ENCODE measurements around the gene C21orf58.

Gene C21orf58

DNA sequence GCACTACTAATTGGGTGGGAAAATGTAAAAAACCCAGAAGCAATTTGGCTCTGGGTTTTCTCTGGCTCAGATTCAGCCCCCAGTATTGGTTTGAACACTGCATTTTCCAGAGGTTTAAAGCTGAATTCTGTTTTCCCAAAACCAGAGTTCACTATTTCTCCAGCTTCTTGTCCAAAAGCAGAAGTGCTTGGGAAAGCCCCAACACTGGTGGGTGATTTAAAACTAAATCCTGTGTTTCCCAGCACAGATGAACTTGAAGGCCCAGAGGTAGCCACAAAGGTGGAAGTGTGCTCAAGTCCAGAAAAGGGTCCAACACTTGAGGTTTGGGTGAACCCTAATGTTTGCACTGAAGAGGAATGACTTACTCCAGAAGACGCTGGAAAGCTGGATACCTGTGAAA lies 38.9 kb downstream of the C21orf58 start:
- Mint-ChIP-seq H3K27me3 (no peaks in the 10 kb centered on the region), H3K36me3 (ENCODE audit: low read depth) (peaks cover 30% of the 10 kb centered on the region), H3K4me3 (peak overlapping the region; percentile 96), H3K9me3 (no peaks in the 10 kb centered on the region), H3K4me1 (peaks cover 50% of the 10 kb centered on the region), H3K27ac (peak overlapping the region; percentile 87)
- no peak for DNase-seq
- ATAC-seq: no peak

DNA sequence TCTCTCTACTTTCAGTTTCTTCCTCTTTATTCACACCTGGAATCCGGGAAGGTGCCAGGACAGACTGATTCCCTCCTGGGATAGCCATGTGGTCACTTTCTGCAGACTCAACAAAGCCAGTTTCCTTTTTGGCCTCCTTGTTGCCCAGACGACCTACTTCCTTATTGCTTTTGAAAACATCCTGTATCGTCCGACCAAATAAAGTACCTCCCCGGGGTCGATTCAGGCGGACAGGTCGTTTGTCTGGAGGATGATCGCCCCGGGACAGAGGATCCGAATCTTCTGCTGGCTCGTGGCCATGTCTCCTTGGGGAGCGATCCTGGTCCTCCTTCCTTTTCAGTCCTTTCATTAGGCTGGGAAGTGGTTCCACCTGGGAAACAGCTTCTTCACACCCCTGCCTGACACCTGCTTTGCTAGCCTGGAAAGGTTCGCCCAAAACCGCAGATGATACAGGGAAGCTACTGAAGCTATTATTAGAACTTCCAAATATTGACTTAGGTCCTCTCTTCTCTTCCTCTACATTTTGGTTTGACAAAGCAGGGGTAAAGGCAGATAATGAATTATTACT lies 39.5 kb downstream of the C21orf58 start:
- Mint-ChIP-seq H3K4me1 (peaks cover 49% of the 10 kb centered on the region), H3K9me3 (no peaks in the 10 kb centered on the region), H3K36me3 (ENCODE audit: low read depth) (peaks cover 31% of the 10 kb centered on the region), H3K4me3 (peak overlapping the region; percentile 96), H3K27ac (peak overlapping the region; percentile 2), H3K27me3 (no peaks in the 10 kb centered on the region)
- DNase-seq (no peak), ATAC-seq (no peak)

DNA sequence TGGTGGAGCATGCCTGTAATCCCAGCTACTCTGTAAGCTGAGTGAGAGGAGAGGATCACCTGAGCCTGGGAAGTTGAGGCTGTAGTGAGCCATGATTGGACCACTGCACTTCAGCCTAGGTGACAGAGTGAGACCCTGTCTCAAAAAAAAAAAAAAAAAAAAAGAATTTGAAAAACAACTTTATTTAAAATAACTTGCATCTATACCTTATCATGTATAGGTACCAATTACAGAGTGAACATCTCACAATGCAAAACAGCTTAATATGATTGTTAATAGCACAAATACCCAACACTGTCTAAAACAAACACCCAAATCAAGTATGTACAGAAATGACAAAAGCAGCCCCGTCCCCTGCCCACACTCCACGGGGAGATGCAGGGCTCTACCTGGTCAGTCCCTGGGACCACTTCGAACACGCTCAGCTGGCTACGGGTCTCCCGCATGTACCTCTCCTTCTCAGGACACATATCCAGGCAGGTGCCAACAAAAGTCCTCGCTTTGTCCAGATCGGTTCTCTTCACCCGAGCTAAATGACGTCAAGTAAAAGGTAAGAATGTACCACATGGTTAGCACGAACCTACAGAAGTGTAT lies 48.8 kb downstream of the C21orf58 start:
- no peak for ATAC-seq
- no peak overlapping the region for H3K4me3 Mint-ChIP-seq
- no peaks in the 10 kb centered on the region for H3K4me1 Mint-ChIP-seq
- H3K36me3 Mint-ChIP-seq (ENCODE audit: low read depth): peaks cover 59% of the 10 kb centered on the region
- DNase-seq: no peak
- H3K27ac Mint-ChIP-seq: no peak overlapping the region
- H3K9me3 Mint-ChIP-seq: no peaks in the 10 kb centered on the region
- H3K27me3 Mint-ChIP-seq: no peaks in the 10 kb centered on the region

DNA sequence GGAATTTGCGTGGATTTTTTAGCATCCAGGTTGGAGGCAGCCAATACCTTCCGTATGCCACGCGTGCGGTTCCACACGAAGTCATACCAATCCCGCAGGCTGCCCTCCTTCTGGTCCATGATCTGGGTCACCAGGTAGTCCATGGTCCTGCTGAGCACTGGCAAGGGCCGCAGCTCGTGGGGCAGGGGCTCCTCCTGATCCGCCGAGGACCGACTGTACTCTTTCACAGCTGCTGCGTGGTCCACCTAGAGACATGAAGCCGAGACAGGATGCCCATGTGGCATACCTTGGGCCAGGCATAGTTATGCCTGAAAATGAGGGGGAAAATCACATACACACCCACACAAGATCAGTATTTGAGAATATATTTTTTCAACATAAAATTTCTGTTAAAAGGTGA lies 50.3 kb downstream of the C21orf58 start:
- Mint-ChIP-seq H3K27me3 (no peaks in the 10 kb centered on the region), H3K36me3 (ENCODE audit: low read depth) (peaks cover 55% of the 10 kb centered on the region), H3K9me3 (no peaks in the 10 kb centered on the region), H3K4me1 (no peaks in the 10 kb centered on the region), H3K27ac (no peak overlapping the region), H3K4me3 (no peak overlapping the region)
- ATAC-seq (no peak), DNase-seq (no peak)

DNA sequence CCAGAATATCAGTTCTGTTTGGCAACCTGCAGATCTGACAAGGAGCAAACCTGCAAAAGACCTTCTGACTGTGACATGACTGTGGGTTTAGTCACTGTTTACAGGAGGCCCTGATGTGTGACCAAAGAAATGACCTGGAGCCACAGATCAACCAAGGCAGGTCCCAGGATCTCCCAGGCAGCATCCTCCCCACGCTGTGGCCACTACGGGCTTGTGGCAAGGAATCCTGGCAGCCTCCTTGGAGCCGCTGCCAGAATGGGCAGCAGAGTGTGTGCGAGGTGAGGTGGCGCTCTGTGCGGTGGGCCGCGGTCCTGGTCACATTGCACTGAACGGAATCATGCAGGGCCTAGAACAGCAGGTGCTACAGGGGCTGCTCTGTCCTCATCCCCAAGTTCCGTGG lies 54.2 kb downstream of the C21orf58 start:
- Mint-ChIP-seq H3K27me3 (no peaks in the 10 kb centered on the region), H3K4me1 (no peaks in the 10 kb centered on the region), H3K9me3 (no peaks in the 10 kb centered on the region), H3K4me3 (no peak overlapping the region), H3K27ac (no peak overlapping the region), H3K36me3 (ENCODE audit: low read depth) (peaks cover 47% of the 10 kb centered on the region)
- DNase-seq (no peak), ATAC-seq (no peak)

DNA sequence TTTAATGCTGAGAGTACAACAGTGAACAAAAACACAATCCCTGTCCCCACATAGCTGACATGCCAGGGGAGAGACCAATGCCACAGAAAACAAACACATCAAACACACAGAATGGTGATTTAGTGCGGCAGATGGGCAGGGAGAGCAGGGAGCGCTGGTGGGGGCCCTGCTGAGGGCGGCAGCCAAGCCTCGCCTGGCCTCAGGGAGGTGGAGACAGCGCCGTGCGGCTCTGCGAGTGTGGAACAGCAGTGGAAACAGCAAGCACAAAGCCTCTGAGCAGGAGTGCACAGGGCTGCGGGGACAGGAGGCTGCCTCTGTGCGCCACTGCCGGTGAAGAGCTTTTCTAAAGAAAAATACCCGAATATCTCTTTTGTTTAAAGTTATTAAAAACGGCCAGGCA lies 55.3 kb downstream of the C21orf58 start:
- Mint-ChIP-seq H3K4me3 (no peak overlapping the region), H3K36me3 (ENCODE audit: low read depth) (peaks cover 41% of the 10 kb centered on the region), H3K27ac (no peak overlapping the region), H3K4me1 (no peaks in the 10 kb centered on the region), H3K27me3 (no peaks in the 10 kb centered on the region), H3K9me3 (no peaks in the 10 kb centered on the region)
- DNase-seq (no peak), ATAC-seq (no peak)

DNA sequence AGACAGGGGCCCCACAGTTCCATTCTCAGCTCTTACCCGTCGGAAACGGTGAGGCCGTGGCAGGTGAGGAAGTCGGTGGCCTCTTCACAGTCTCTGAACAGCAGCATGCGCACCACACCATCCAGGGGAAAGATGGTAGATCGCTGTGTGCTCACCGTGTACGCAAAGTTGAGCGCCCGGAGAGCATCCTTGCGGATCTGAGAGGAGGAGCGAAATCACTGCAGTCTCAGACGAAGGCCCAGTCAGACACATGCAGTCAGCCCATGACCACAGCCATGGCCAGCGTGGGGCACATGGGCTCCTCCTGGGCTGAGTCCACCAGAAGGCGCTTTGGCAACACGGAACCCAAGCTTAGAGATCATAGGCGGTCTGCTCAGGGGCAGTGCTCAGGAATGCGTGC lies 56.7 kb downstream of the C21orf58 start:
- H3K27ac Mint-ChIP-seq: no peak overlapping the region
- DNase-seq (no peak), ATAC-seq (no peak)
- H3K9me3 Mint-ChIP-seq: no peaks in the 10 kb centered on the region
- H3K27me3 Mint-ChIP-seq: no peaks in the 10 kb centered on the region
- H3K4me3 Mint-ChIP-seq: no peak overlapping the region
- peaks cover 32% of the 10 kb centered on the region for H3K36me3 Mint-ChIP-seq (ENCODE audit: low read depth)
- no peaks in the 10 kb centered on the region for H3K4me1 Mint-ChIP-seq

DNA sequence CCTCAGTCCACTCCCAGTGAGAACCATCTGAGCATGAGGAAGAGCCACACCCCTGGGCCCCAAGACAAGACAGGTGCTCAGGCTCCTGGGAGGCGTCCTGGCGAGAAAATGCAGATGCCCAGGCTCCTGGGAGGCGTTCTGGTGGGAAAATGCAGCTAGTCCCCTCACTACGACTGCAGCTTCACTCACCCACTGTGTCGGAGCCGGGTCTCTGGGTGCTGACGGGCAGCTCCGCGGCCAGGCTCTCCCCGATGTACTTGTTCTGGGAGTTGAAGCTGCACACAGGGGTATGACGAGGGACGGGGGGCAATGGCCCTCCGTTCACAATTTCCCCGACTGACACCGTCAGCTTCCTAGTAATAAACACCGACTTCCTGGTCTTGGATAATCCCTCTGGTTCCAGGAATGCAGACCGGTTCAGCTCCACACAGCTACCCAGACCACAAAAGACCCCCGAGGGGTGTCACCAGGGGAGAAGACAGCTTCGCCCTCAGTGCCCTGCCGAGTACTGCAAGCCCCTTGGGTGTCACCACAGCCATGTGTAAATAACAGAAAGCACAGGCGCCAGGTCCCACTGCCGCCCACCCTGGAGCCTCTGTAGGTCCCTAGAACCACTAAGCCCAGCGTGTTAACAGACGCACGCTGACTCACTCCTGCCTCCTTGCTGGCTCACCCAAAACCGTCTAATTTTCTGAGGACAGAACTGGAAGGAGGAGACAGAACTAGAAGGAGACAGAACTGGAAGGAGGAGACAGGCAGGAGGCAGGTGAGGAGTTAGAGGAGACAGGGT lies 57.7 kb downstream of the C21orf58 start:
- no peak overlapping the region for H3K27ac Mint-ChIP-seq
- DNase-seq (no peak), ATAC-seq (no peak)
- H3K27me3 Mint-ChIP-seq: no peaks in the 10 kb centered on the region
- no peaks in the 10 kb centered on the region for H3K4me1 Mint-ChIP-seq
- H3K36me3 Mint-ChIP-seq (ENCODE audit: low read depth): peaks cover 34% of the 10 kb centered on the region
- H3K4me3 Mint-ChIP-seq: no peak overlapping the region
- H3K9me3 Mint-ChIP-seq: no peaks in the 10 kb centered on the region

DNA sequence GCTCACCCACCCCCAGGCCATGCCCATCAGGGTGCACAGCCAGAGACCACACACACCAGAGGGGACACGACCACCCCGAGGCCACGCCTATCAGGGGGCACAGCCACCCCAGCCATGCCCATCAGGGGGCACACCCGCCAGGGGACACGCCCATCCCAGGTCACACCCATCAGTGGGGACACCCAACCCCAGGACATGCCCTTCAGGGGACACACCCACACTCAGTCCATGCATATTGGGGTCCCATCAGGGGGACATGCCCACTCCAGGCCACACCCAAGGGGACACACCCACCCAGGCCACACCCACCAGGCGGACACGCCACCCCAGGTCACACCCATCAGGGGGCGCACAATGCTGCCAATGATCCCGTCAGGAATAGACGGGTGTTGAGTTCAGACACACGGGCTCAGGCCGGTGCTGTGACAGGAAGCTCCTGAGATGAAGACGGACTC lies 59.0 kb downstream of the C21orf58 start:
- Mint-ChIP-seq H3K27ac (no peak overlapping the region), H3K27me3 (no peaks in the 10 kb centered on the region), H3K36me3 (ENCODE audit: low read depth) (peaks cover 31% of the 10 kb centered on the region), H3K4me3 (no peak overlapping the region), H3K9me3 (no peaks in the 10 kb centered on the region), H3K4me1 (no peaks in the 10 kb centered on the region)
- DNase-seq (no peak), ATAC-seq (no peak)

DNA sequence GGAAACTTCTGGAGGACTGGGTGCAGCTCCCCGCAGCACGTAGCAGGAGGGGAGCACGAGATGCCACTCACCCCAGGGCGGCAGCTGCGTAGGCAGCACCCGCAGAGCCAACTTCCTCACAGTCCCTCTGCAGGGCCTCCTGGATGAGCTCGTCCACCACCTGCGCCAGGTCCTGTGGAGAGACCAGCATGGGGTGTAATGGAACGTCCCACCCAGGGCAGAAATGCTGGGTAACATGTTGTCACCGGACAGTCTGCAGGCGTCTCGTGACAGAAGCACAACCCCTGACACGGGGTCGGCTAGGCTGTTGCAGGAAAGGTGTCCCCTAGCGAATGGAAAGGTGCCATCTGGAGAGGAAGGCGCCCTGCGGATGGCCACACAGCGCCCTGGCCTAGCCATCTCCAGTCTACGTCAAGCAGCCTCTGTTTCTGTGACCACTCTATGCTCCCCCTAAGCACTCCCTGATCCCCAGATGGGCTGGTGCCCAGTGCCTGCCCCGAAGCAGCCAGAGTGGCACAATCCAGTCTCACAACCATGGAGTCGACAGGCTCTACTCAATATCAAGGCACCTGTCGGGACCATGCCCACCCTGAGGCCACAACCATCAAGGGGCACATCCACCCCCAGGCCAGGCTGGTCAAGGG lies 59.5 kb downstream of the C21orf58 start:
- ATAC-seq (no peak), DNase-seq (no peak)
- no peaks in the 10 kb centered on the region for H3K4me1 Mint-ChIP-seq
- no peak overlapping the region for H3K27ac Mint-ChIP-seq
- H3K4me3 Mint-ChIP-seq: no peak overlapping the region
- no peaks in the 10 kb centered on the region for H3K9me3 Mint-ChIP-seq
- H3K36me3 Mint-ChIP-seq (ENCODE audit: low read depth): peaks cover 31% of the 10 kb centered on the region
- no peaks in the 10 kb centered on the region for H3K27me3 Mint-ChIP-seq

DNA sequence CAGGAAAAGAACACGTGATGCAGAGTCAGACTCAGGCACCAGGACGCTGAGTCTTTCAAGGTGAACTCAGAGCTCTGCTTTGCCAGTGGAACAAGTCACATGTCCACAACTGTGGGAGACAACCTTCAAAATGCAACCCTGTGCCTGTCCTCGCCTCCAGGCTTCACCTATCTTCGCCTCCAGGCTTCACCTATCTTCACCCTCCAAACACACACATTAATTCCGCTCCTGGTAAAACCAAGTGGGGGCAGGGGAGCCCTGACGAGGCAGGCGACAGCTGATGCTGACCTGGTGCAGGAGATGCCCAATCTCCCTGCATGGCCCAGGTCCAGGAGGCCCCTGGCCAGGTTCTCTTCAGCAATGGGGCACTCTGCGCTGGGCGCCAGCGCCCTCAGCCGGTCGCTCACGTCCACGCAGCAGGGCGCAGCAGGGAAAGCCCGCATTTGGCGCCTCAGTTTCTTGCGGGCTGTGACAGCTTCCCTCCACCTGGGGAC lies 67.1 kb downstream of the C21orf58 start:
- Mint-ChIP-seq H3K4me3 (no peak overlapping the region), H3K36me3 (ENCODE audit: low read depth) (peaks cover 64% of the 10 kb centered on the region), H3K27ac (no peak overlapping the region), H3K4me1 (peaks cover 27% of the 10 kb centered on the region), H3K27me3 (no peaks in the 10 kb centered on the region), H3K9me3 (no peaks in the 10 kb centered on the region)
- DNase-seq (no peak), ATAC-seq (no peak)

DNA sequence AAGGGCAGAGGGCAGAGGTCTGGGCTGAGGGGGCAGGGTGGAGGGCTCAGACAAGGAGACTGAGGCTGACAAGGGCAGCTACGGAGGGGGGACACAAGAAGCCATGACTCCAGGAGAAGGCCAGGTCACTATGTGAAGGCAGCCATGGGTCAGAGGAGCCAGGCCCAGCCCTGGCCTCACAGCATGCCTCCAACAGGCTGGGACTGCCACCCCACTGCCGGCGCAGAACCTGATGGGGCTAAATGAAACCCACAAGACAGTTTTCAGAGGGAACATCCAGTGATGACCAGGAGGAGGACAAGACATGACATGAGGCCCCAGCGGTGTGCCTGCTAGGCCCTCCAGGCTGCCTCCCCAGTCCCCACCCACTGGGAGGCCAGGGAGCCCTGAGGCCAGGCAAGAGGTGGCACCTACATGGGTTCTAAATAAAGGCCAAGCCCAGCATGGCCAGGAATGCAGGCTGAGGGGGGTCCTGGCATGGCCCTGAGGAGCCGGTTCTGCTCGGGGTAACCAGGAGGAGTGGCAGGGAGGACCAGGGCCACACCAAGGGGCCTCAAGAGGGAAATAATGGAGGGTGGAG lies 67.8 kb downstream of the C21orf58 start:
- no peak for DNase-seq
- Mint-ChIP-seq H3K4me3 (no peak overlapping the region), H3K4me1 (peaks cover 32% of the 10 kb centered on the region), H3K27me3 (no peaks in the 10 kb centered on the region), H3K36me3 (ENCODE audit: low read depth) (peaks cover 65% of the 10 kb centered on the region), H3K9me3 (no peaks in the 10 kb centered on the region), H3K27ac (no peak overlapping the region)
- no peak for ATAC-seq

DNA sequence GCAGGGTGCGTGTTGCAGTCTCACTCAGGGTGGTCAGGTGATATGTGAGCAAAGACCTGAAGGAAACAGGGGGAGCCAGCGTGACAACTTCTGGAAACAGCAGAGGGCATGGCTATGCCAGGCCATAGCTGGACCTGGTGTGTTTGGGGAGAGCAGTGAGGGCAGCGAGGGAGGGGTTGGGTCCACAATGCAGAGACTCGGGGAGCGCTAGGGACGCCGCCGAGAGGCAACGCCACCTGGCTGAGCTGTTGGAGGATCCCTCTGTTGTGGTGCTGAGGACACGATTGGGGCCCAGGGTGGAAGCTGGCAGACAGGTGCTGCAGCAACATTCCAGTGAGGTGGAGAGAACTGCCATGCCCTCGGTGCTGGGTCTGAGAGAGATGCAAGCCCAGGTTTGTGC lies 68.5 kb downstream of the C21orf58 start:
- no peak overlapping the region for H3K4me3 Mint-ChIP-seq
- DNase-seq (no peak), ATAC-seq (no peak)
- peaks cover 36% of the 10 kb centered on the region for H3K4me1 Mint-ChIP-seq
- H3K9me3 Mint-ChIP-seq: no peaks in the 10 kb centered on the region
- peak overlapping the region; percentile 0 for H3K27ac Mint-ChIP-seq
- peaks cover 70% of the 10 kb centered on the region for H3K36me3 Mint-ChIP-seq (ENCODE audit: low read depth)
- no peaks in the 10 kb centered on the region for H3K27me3 Mint-ChIP-seq

DNA sequence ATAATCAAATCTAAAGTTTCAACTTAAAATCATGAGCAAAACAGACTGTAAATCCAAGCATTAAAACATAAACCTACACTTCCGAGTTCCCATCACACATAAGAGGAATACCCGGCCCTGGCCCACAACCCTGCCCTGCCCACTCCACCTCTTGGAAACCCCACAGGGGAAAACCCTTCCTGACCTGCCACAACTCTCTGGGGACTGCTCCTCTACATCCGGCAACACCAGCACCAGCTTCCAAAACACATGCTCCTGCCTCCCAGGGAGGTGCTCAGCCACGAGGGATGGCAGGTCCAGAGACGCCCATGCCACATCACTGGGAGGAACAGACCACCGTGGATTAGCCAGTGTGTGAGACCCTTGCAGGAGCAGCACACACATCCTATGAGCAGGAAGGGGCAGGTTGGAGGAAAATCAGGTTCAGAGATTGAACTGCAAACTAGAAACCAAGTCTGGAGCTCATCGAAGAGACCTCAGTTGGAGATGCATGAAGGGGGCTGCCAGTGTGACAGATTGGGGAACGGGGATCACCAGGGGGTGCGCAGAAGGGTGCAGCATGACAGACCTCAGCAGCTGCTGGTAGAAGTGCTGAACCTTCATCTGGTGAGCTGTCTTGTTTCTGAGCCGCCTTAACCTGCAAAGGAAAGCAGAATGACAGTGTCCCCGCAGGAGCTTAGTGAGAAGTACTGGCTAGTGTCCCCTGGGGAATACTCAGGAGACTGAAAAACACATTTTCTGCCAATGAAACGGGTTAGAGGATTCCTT lies 69.3 kb downstream of the C21orf58 start:
- ATAC-seq: no peak
- Mint-ChIP-seq H3K27me3 (no peaks in the 10 kb centered on the region), H3K9me3 (no peaks in the 10 kb centered on the region), H3K36me3 (ENCODE audit: low read depth) (peaks cover 75% of the 10 kb centered on the region), H3K4me3 (no peak overlapping the region), H3K4me1 (peaks cover 41% of the 10 kb centered on the region), H3K27ac (peak overlapping the region; percentile 83)
- no peak for DNase-seq
